ENCODE data around the gene TTC28. TPM values are rescaled to one million over a fixed set of nuclear protein-coding genes. Genes with fewer than 3 reads are reported as not detected.

Gene TTC28
- total RNA-seq, 4 donors from 2014 or later = 35.6 to 42.6 (median 36.9) TPM

DNA sequence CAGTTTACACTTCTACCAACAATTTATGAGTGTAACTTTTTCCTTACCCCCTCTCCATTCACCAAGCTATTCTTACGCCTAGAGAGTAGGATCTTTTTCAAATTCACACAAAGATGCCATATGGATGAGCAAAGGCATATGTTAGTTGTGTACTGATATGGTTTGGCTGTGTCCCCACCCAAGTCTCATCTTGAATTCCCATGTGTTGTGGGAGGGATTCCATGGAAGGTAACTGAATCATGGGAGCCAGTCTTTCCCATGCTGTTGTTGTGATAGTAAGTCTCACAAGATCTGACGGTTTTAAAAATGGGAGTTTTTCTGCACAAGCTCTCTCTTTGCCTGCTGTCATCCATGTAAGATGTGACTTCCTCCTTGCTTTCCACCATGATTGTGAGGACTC is 40.3 kb downstream of the TTC28 start:
- no peak for DNase-seq (ENCODE audit: extremely low spot score)
- TF ChIP-seq EP300 (IDR thresholded peaks at IDR 0.05) (no peak), POLR2AphosphoS5 (IDR thresholded peaks at IDR 0.05) (no peak), POLR2A (IDR thresholded peaks at IDR 0.05; ENCODE audit: low read depth) (no peak), CTCF (IDR thresholded peaks at IDR 0.05) (no peak)
- Histone ChIP-seq H3K27ac (replicated peaks in 1 of 4) (no peak overlapping the region), H3K4me1 (no peaks in the 10 kb centered on the region), H3K27me3 (no peaks in the 10 kb centered on the region), H3K9me3 (no peaks in the 10 kb centered on the region), H3K36me3 (no peaks in the 10 kb centered on the region), H3K4me3 (no peak overlapping the region)
- intact Hi-C loops (cut with DNase I) = no loop called here
- WGBS = 100% methylated on average over 2 of the region's 2 CpGs

- Histone ChIP-seq H3K4me3 (no peak overlapping the region), H3K36me3 (no peaks in the 10 kb centered on the region), H3K4me1 (no peaks in the 10 kb centered on the region), H3K27ac (replicated peaks in 1 of 4) (no peak overlapping the region), H3K27me3 (no peaks in the 10 kb centered on the region), H3K9me3 (no peaks in the 10 kb centered on the region)
- WGBS = 98% methylated on average over 8 of the region's 8 CpGs
- intact Hi-C loops (cut with DNase I) = no loop called here
- no peak for DNase-seq (ENCODE audit: extremely low spot score)
- no peak for TF ChIP-seq CTCF (IDR thresholded peaks at IDR 0.05)
- TF ChIP-seq POLR2AphosphoS5 (IDR thresholded peaks at IDR 0.05) = no peak
- no peak for TF ChIP-seq POLR2A (IDR thresholded peaks at IDR 0.05; ENCODE audit: low read depth)
- TF ChIP-seq EP300 (IDR thresholded peaks at IDR 0.05) = no peak
Observed at GRCh38 chr22:28637225-28637624, 42.4 kb downstream of the TTC28 start.

GRCh38 chr22:28630177-28630574 is 49.5 kb downstream of the TTC28 start:
- 86% methylated on average over 1 of the region's 1 CpG for WGBS
- Histone ChIP-seq H3K4me1 (no peaks in the 10 kb centered on the region), H3K9me3 (no peaks in the 10 kb centered on the region), H3K27ac (replicated peaks in 1 of 4) (no peak overlapping the region), H3K36me3 (no peaks in the 10 kb centered on the region), H3K4me3 (no peak overlapping the region), H3K27me3 (no peaks in the 10 kb centered on the region)
- intact Hi-C loops (cut with DNase I) = no loop called here
- DNase-seq (ENCODE audit: extremely low spot score) = no peak
- no peak for TF ChIP-seq EP300 (IDR thresholded peaks at IDR 0.05)
- TF ChIP-seq POLR2AphosphoS5 (IDR thresholded peaks at IDR 0.05) = no peak
- TF ChIP-seq POLR2A (IDR thresholded peaks at IDR 0.05; ENCODE audit: low read depth) = no peak
- no peak for TF ChIP-seq CTCF (IDR thresholded peaks at IDR 0.05)

GRCh38 chr22:28629420-28630176 is 50.0 kb downstream of the TTC28 start:
- WGBS = 75% methylated on average over 4 of the region's 4 CpGs

More at GRCh38 chr22:28629420-28630176, 50.0 kb downstream of the TTC28 start:
- TF ChIP-seq POLR2AphosphoS5 (IDR thresholded peaks at IDR 0.05) = no peak
- TF ChIP-seq POLR2A (IDR thresholded peaks at IDR 0.05; ENCODE audit: low read depth) = no peak
- no peak for TF ChIP-seq EP300 (IDR thresholded peaks at IDR 0.05)
- no peak for TF ChIP-seq CTCF (IDR thresholded peaks at IDR 0.05)
- intact Hi-C loops (cut with DNase I) = no loop called here
- H3K27me3 ChIP-seq = no peaks in the 10 kb centered on the region
- no peak for DNase-seq (ENCODE audit: extremely low spot score)
- no peak overlapping the region for H3K27ac ChIP-seq (replicated peaks in 1 of 4)
- H3K4me1 ChIP-seq = no peaks in the 10 kb centered on the region
- H3K9me3 ChIP-seq = no peaks in the 10 kb centered on the region
- H3K4me3 ChIP-seq = no peak overlapping the region
- H3K36me3 ChIP-seq = no peaks in the 10 kb centered on the region

Measured in esophagus muscularis mucosa (tissue), 4 donors.